Gastroesophageal sphincter (tissue), 4 donors: Measurements from ENCODE around the gene SCD5. TPM values are rescaled to one million over a fixed set of nuclear protein-coding genes. Genes with fewer than 3 reads are reported as not detected.

ENCODE experiments used
- ATAC-seq: fragments of 150-250 bp; one replicate; pipeline ENCODE4 v1.9.1; 2016; ENCODE audit warnings: mild to moderate bottlenecking, moderate library complexity
- H3K27ac ChIP-seq, 4 donors: fragments of 200-600 bp; sonication (generic) in 3 of 4; 1 replicate in 3 of 4; 2 replicates in 1 of 4; pipeline ENCODE4 v1.5.1; 2016 to 2019
- H3K27me3 ChIP-seq: fragments of 200-600 bp; sonication (generic); one replicate; pipeline ENCODE4 v1.5.1; 2019
- H3K36me3 ChIP-seq, 2 donors: fragments of 200-600 bp; sonication (generic); one replicate each; pipeline ENCODE4 v1.5.1; 2019; ENCODE audit warnings: control low read depth in 1 of 2
- H3K4me1 ChIP-seq, 3 donors: fragments of 200-600 bp; sonication (generic); 1 replicate in 2 of 3; 2 replicates in 1 of 3; pipeline ENCODE4 v1.5.1; 2016 to 2019; ENCODE audit warnings: control low read depth in 2 of 3
- H3K4me3 ChIP-seq, 2 donors: fragments of 200-600 bp; sonication (generic); one replicate each; pipeline ENCODE4 v1.5.1; 2019; ENCODE audit warnings: mild to moderate bottlenecking in 1 of 2, moderate library complexity in 1 of 2
- H3K9me3 ChIP-seq, 3 donors: fragments of 200-600 bp; sonication (generic); one replicate each; pipeline ENCODE4 v1.5.1; 2017 to 2019; ENCODE audit warnings: control low read depth in 2 of 3
- CTCF ChIP-seq, 4 experiments: fragments of 200-600 bp in 2 of 4; fragments of 450-650 bp in 2 of 4; sonication (generic) in 1 of 4; IDR thresholded peaks; one replicate each; pipeline ENCODE4 v1.5.1; 2017 to 2019; ENCODE audit warnings: antibody characterized with exemption in 4 of 4, mild to moderate bottlenecking in 2 of 4, moderate library complexity in 2 of 4
- EP300 ChIP-seq: sonication (generic); formaldehyde crosslinking; IDR thresholded peaks from one replicate; pipeline ENCODE4 v1.6.1; 2017; ENCODE audit warnings: antibody characterized with exemption, mild to moderate bottlenecking
- POLR2A ChIP-seq, 2 donors: fragments of 450-650 bp; IDR thresholded peaks; one replicate each; pipeline ENCODE4 v1.6.1; 2017; ENCODE audit warnings: antibody characterized with exemption in 2 of 2, mild to moderate bottlenecking in 2 of 2, moderate library complexity in 1 of 2
- POLR2AphosphoS5 ChIP-seq: sonication (generic); formaldehyde crosslinking; IDR thresholded peaks from one replicate; pipeline ENCODE4 v1.6.1; 2017; ENCODE audit warnings: antibody characterized with exemption
- WGBS, 2 donors: methylation state at CpG; one replicate each; pipeline ENCODE4 v1.1.5; 2018; ENCODE audit warnings: low coverage in 1 of 2; 5-methylcytosine and 5-hydroxymethylcytosine counted together
- total RNA-seq, 4 donors: library from RNA; depleted of rRNA; stranded (reverse); fragments of >200 nt; gene quantifications; one replicate each; pipeline ENCODE4 v1.1.0, GENCODE V29; 2016

The SCD5 gene
- total RNA-seq, 4 donors from 2014 or later = 15.5 to 21.8 (median 20.3) TPM

GRCh38 chr4:82797405-82798111 is 1.0 kb downstream of the SCD5 start:
- H3K27ac ChIP-seq = peak overlapping the region in 3 of 4 donors; percentile 79 to 84 (median 82)
- peaks cover 0 to 37% (median 7%) of the 10 kb centered on the region in 3 donors for H3K4me1 ChIP-seq
- 0% methylated on average over 2 of the region's 47 CpGs; no CpG with 5 or more reads in 1 of the 2 donors for WGBS, 2 donors
- H3K9me3 ChIP-seq = no peaks in the 10 kb centered on the region
- TF ChIP-seq POLR2A (IDR thresholded peaks at IDR 0.05) (no peak), CTCF (IDR thresholded peaks at IDR 0.05) (no peak), EP300 (no peak)
- H3K36me3 ChIP-seq = no peaks in the 10 kb centered on the region
- H3K27me3 ChIP-seq = no peaks in the 10 kb centered on the region
- H3K4me3 ChIP-seq = peak overlapping the region; percentile 73 to 90
- no peak for ATAC-seq

- no peak for TF ChIP-seq POLR2A (IDR thresholded peaks at IDR 0.05)
- TF ChIP-seq EP300 = no peak
- no peak for TF ChIP-seq CTCF (IDR thresholded peaks at IDR 0.05)
- H3K27me3 ChIP-seq = no peaks in the 10 kb centered on the region
- H3K27ac ChIP-seq = peak overlapping the region in 2 of 4 donors; percentile 79 to 84
- no CpG with 5 or more reads among the region's 6 CpGs for WGBS, 2 donors
- H3K4me1 ChIP-seq = peaks cover 0 to 43% (median 7%) of the 10 kb centered on the region in 3 donors
- no peak for ATAC-seq
- no peaks in the 10 kb centered on the region for H3K36me3 ChIP-seq
- H3K9me3 ChIP-seq = no peaks in the 10 kb centered on the region
- peak overlapping the region; percentile 73 to 90 for H3K4me3 ChIP-seq
Observed at GRCh38 chr4:82797040-82797404, 1.6 kb downstream of the SCD5 start.

- Histone ChIP-seq H3K4me1 (peaks cover 0 to 62% (median 0%) of the 10 kb centered on the region in 3 donors), H3K27ac (no peak overlapping the region), H3K27me3 (no peaks in the 10 kb centered on the region), H3K9me3 (no peaks in the 10 kb centered on the region), H3K36me3 (no peaks in the 10 kb centered on the region), H3K4me3 (no peak overlapping the region)
- no peak for ATAC-seq
- 51 to 53% methylated on average over 5 to 6 of the region's 6 CpGs for WGBS, 2 donors
- no peak for TF ChIP-seq CTCF (IDR thresholded peaks at IDR 0.05)
Observed at GRCh38 chr4:82792912-82793649, 5.5 kb downstream of the SCD5 start.

- peaks cover 0 to 61% (median 0%) of the 10 kb centered on the region in 3 donors for H3K4me1 ChIP-seq
- H3K9me3 ChIP-seq = no peaks in the 10 kb centered on the region
- ATAC-seq = no peak
- H3K27me3 ChIP-seq = no peaks in the 10 kb centered on the region
- TF ChIP-seq POLR2AphosphoS5 (no peak), POLR2A (IDR thresholded peaks at IDR 0.05) (no peak), CTCF (IDR thresholded peaks at IDR 0.05) (no peak), EP300 (no peak)
- no peak overlapping the region for H3K27ac ChIP-seq
- H3K36me3 ChIP-seq = no peaks in the 10 kb centered on the region
- 90 to 92% methylated on average over 2 to 6 of the region's 6 CpGs for WGBS, 2 donors
- H3K4me3 ChIP-seq = no peak overlapping the region
Observed at GRCh38 chr4:82791179-82791578, 7.4 kb downstream of the SCD5 start.
